ENCODE results near the gene FAM136A.

FAM136A gene

GRCh38 chr2:70250434-70250833 is 51.4 kb downstream of the FAM136A start:
- DNase-seq (ENCODE audit: low spot score) = no peak
- TF ChIP-seq CTCF (IDR thresholded peaks at IDR 0.05; ENCODE audit: borderline replicate concordance, control extremely low read depth, extremely low read depth, insufficient read depth, missing control alignments) = no peak
- in situ Hi-C loops (cut with MboI; ENCODE audit: low sequenced_read_pairs, unreplicated experiment) = no loop called here

GRCh38 chr2:70248181-70248847 is 53.6 kb downstream of the FAM136A start, which contains the start of gene TIA1:
TSS of gene TIA1 (minus strand) at chr2:70248628. CDS start at chr2:70248430, 198 bp downstream.
- in situ Hi-C loops (cut with MboI; ENCODE audit: low sequenced_read_pairs, unreplicated experiment) = no loop called here
- no peak for TF ChIP-seq CTCF (IDR thresholded peaks at IDR 0.05; ENCODE audit: borderline replicate concordance, control extremely low read depth, extremely low read depth, insufficient read depth, missing control alignments)
- peak; percentile 95 for DNase-seq (ENCODE audit: low spot score)

DNA sequence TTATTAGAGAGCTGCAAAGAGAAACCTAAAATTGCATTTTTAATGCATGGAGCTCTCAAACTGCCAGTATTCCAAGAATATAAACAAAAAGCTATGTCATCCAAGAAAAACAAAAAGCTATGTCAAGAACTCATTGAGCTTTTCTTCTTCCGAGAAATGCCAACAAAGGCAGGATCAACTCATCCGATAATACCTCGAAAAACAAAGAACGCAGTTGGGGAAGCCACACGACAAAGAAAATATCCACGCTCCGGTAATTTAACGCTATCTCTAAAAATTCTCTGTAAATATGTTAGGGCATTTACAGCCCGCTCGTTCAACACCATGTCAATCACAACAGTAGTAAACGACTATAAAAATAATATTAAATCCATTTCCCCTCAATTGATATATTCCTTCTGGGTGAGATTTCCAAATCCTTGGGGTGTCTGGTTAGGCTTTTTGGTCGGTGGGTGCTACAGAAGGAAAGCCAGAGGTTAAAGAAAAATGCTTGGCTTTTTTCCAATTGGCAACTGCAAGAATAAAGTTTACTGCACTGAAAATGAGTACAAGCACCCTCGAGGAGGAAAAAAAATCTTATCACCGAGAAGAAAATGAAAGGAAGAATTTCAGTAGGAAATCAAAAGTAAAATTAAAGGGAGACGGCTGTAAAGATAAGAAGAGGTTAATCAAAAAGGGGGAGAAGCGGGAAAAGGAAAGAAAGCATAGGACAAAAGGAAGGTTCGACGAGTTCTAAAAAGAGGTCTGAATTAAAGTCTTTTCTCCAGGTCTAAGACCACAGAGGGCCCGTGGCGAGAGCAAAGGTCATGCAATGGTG is 54.3 kb downstream of the FAM136A start:
- DNase-seq (ENCODE audit: low spot score) = no peak
- no peak for TF ChIP-seq CTCF (IDR thresholded peaks at IDR 0.05; ENCODE audit: borderline replicate concordance, control extremely low read depth, extremely low read depth, insufficient read depth, missing control alignments)
- in situ Hi-C loops (cut with MboI; ENCODE audit: low sequenced_read_pairs, unreplicated experiment) = no loop called here

Data from GM13976 (cell line).